ENCODE data around the gene NACC2.

The NACC2 gene

DNA sequence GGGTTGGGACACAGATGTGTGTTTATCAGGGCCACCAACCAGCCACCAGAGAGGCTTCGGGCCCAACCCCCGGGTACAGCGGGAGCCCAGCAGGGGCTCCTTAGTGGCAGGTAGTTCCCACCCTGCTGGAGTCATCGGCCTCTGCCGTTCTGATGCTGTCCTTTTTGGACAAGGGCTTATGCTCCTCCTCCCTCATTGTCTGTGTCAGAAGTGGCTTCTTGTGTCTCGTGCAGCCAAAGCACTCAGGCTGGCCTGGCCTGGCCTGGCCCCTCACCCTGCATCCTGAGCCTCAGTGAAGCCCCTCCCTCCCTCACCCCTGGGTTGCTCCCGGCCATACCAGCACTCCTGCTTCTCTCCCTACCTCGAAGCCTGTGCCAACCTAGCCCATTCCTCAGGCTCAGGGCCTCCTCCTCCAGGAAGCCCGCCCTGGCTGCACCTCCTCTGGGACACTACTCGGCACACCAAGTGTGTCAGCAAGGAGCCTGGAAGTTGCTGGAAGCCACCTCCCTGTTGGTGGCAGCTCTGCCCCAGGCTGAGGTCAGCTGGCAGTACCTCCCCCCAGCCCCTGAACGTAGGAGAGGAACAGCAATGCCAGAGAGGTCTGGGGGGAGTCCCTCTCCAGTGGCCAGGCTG, 129.8 kb downstream of the NACC2 start (continued):
- TF ChIP-seq, protein P1, sequence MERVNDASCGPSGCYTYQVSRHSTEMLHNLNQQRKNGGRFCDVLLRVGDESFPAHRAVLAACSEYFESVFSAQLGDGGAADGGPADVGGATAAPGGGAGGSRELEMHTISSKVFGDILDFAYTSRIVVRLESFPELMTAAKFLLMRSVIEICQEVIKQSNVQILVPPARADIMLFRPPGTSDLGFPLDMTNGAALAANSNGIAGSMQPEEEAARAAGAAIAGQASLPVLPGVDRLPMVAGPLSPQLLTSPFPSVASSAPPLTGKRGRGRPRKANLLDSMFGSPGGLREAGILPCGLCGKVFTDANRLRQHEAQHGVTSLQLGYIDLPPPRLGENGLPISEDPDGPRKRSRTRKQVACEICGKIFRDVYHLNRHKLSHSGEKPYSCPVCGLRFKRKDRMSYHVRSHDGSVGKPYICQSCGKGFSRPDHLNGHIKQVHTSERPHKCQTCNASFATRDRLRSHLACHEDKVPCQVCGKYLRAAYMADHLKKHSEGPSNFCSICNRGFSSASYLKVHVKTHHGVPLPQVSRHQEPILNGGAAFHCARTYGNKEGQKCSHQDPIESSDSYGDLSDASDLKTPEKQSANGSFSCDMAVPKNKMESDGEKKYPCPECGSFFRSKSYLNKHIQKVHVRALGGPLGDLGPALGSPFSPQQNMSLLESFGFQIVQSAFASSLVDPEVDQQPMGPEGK (CRISPR knock-in tag; IDR thresholded peaks at IDR 0.05; ENCODE audit: borderline replicate concordance), result no peak
- TF ChIP-seq ZFP30 (CRISPR knock-in tag; IDR thresholded peaks at IDR 0.05) (no peak), OSR1 (CRISPR knock-in tag; IDR thresholded peaks at IDR 0.05) (no peak)

- no peak for ATAC-seq
- no peak for TF ChIP-seq ARNTL (CRISPR knock-in tag; IDR thresholded peaks at IDR 0.05; ENCODE audit: borderline replicate concordance, low read depth)
- TF ChIP-seq ESRRG (CRISPR knock-in tag; IDR thresholded peaks at IDR 0.05), result no peak
- TF ChIP-seq BACH2 (CRISPR knock-in tag; IDR thresholded peaks at IDR 0.05; ENCODE audit: borderline replicate concordance), result no peak
- TF ChIP-seq TSHZ2 (CRISPR knock-in tag; IDR thresholded peaks at IDR 0.05), result no peak
- TF ChIP-seq ZNF70 (CRISPR knock-in tag; IDR thresholded peaks at IDR 0.05), result no peak
- TF ChIP-seq CSDC2 (CRISPR knock-in tag; IDR thresholded peaks at IDR 0.05), result no peak
- TF ChIP-seq TOX (CRISPR knock-in tag; IDR thresholded peaks at IDR 0.05; ENCODE audit: borderline replicate concordance), result no peak
- no peak for TF ChIP-seq TCF4 (CRISPR knock-in tag; IDR thresholded peaks at IDR 0.05; ENCODE audit: borderline replicate concordance)
- TF ChIP-seq ZFP3 (CRISPR knock-in tag; IDR thresholded peaks at IDR 0.05), result no peak
- no peak for TF ChIP-seq PPARA (CRISPR knock-in tag; IDR thresholded peaks at IDR 0.05; ENCODE audit: borderline replicate concordance)
- no peak for TF ChIP-seq GLIS3 (CRISPR knock-in tag; IDR thresholded peaks at IDR 0.05)
- TF ChIP-seq CSRNP3 (CRISPR knock-in tag; IDR thresholded peaks at IDR 0.05), result no peak
- no peak for TF ChIP-seq CREB5 (CRISPR knock-in tag; IDR thresholded peaks at IDR 0.05; ENCODE audit: low read depth)
- no peak for TF ChIP-seq ZC3H10 (CRISPR knock-in tag; IDR thresholded peaks at IDR 0.05)
- TF ChIP-seq, protein P1 (CRISPR knock-in tag; IDR thresholded peaks at IDR 0.05; ENCODE audit: borderline replicate concordance), result no peak
- TF ChIP-seq OSR1 (CRISPR knock-in tag; IDR thresholded peaks at IDR 0.05), result no peak
- TF ChIP-seq SNAI2 (CRISPR knock-in tag; IDR thresholded peaks at IDR 0.05), result no peak
- no peak for TF ChIP-seq POU6F1 (CRISPR knock-in tag; IDR thresholded peaks at IDR 0.05; ENCODE audit: borderline replicate concordance, low read depth)
- TF ChIP-seq ZFP30 (CRISPR knock-in tag; IDR thresholded peaks at IDR 0.05), result no peak
- no peak for TF ChIP-seq ZNF8 (CRISPR knock-in tag; IDR thresholded peaks at IDR 0.05)
Observed at GRCh38 chr9:135963938-135964337, 131.2 kb downstream of the NACC2 start.
